K562 (cell line): ENCODE measurements around the gene MANBA. TPM values are rescaled to one million over a fixed set of nuclear protein-coding genes. Genes with fewer than 3 reads are reported as not detected.

Experiments used
- ATAC-seq: fragments of 200-7000 bp; cut with Tn5 transposase; 3 replicates; pipeline ENCODE4 v1.9.1; 2020; ENCODE audit warnings: moderate library complexity
- BruUV-seq: library from RNA; stranded (reverse); fragments of 400-500 nt; replicated peaks from 2 replicates; lab custom pipeline; 2021; lab: Mats Ljungman, UMichigan
- CTCF ChIA-PET: fragments of 300-600 bp; formaldehyde crosslinking; extraction: SDS; loops from one replicate; lab custom pipeline; 2021; ENCODE audit warnings: low intra/inter-chr PET ratio; lab: Yijun Ruan, JAX
- POLR2A ChIA-PET: fragments of 300-600, 350-650 bp; sonication (Branson Sonifier 250); formaldehyde crosslinking; extraction: SDS; loops from one replicate; lab custom pipeline; 2021; ENCODE audit warnings: antibody characterized with exemption, inconsistent platforms; lab: Yijun Ruan, JAX
- DNase-seq, 4 experiments: peaks; one replicate each; pipeline versions ENCODE4 v3.0.0 to v3.0.0-alpha.2; 2011 to 2018; ENCODE audit warnings: low spot score in 3 of 4, mixed read lengths in 3 of 4; ENCODE audit errors: extremely low read depth in 1 of 4
- FAIRE-seq: peaks from 2 replicates; lab custom pipeline; 2011; peaks lifted over from hg19 to GRCh38; lab: Jason Lieb, UNC
- H2AFZ ChIP-seq: 2 replicates; pipeline ENCODE4 v1.6.0; 2011; ENCODE audit warnings: low read depth, low read length, control low read depth, inconsistent platforms
- H3K27ac ChIP-seq: fragments of 200-600 bp; 3 replicates; pipeline ENCODE4 v1.8.0; 2011; ENCODE audit warnings: low read depth, mild to moderate bottlenecking, control low read depth, inconsistent platforms, low read length, moderate library complexity, mixed read lengths; ENCODE audit errors: extremely low read depth
- H3K27me3 ChIP-seq, 2 experiments: fragments of 300-600 bp in 1 of 2; 2 replicates in 1 of 2; 3 replicates in 1 of 2; pipeline versions ENCODE4 v1.6.0 to v1.8.0; 2011; ENCODE audit warnings: inconsistent platforms in 2 of 2, low read length in 2 of 2, mild to moderate bottlenecking in 1 of 2, mixed read lengths in 1 of 2, moderate library complexity in 1 of 2; ENCODE audit not compliant: control insufficient read depth in 2 of 2, insufficient read depth in 2 of 2
- H3K36me3 ChIP-seq: fragments of 300-600 bp; 3 replicates; pipeline ENCODE4 v1.8.0; 2011; ENCODE audit warnings: mild to moderate bottlenecking, low read length, inconsistent platforms; ENCODE audit not compliant: control insufficient read depth, insufficient read depth
- H3K4me1 ChIP-seq, 2 experiments: fragments of 200-600 bp in 1 of 2; replicated peaks in 1 of 2; 2 replicates in 1 of 2; 3 replicates in 1 of 2; pipeline versions ENCODE4 v1.5.1 to v1.8.0; 2011; ENCODE audit warnings: inconsistent platforms in 2 of 2, low read length in 2 of 2, mild to moderate bottlenecking in 1 of 2, mixed read lengths in 1 of 2, moderate library complexity in 1 of 2; ENCODE audit not compliant: control insufficient read depth in 2 of 2, insufficient read depth in 2 of 2
- H3K4me2 ChIP-seq: 2 replicates; pipeline ENCODE4 v1.6.1; 2011; ENCODE audit warnings: low read length, control low read depth, inconsistent platforms, mixed read lengths; ENCODE audit not compliant: insufficient read depth
- H3K4me3 ChIP-seq: fragments of 200-600 bp; sonication (generic), shearing (Covaris generic); 2 replicates; pipeline ENCODE4 v1.5.1; 2016; ENCODE audit warnings: control low read depth, inconsistent platforms
- H3K79me2 ChIP-seq: fragments of 200-600 bp; 3 replicates; pipeline ENCODE4 v1.8.0; 2011; ENCODE audit warnings: low read length, inconsistent platforms; ENCODE audit not compliant: control insufficient read depth, insufficient read depth
- H3K9ac ChIP-seq, 2 experiments: 2 replicates each; pipeline versions ENCODE4 v1.6.0 to v1.6.1; 2011; ENCODE audit warnings: low read depth in 2 of 2, low read length in 2 of 2, control low read depth in 1 of 2, inconsistent platforms in 1 of 2, mild to moderate bottlenecking in 1 of 2, mixed read lengths in 1 of 2; ENCODE audit not compliant: insufficient read depth in 1 of 2
- H3K9me1 ChIP-seq: one replicate; pipeline ENCODE4 v1.6.0; 2011; ENCODE audit warnings: inconsistent platforms, mild to moderate bottlenecking, low read length, moderate library complexity; ENCODE audit not compliant: control insufficient read depth, insufficient read depth
- H3K9me3 ChIP-seq: replicated peaks from 2 replicates; pipeline ENCODE4 v1.5.1; 2011; ENCODE audit warnings: low read depth, low read length, inconsistent platforms; ENCODE audit not compliant: control insufficient read depth, insufficient read depth
- H4K20me1 ChIP-seq: replicated peaks from 2 replicates; pipeline ENCODE4 v1.6.1; 2011; ENCODE audit warnings: low read length, inconsistent platforms, mixed read lengths; ENCODE audit not compliant: control insufficient read depth, insufficient read depth
- BRF1 ChIP-seq: IDR thresholded peaks from 3 replicates; pipeline ENCODE4 v1.6.1; 2011; ENCODE audit warnings: borderline replicate concordance, mild to moderate bottlenecking; ENCODE audit not compliant: insufficient read length; ENCODE audit errors: extremely low read depth
- CEBPB ChIP-seq: fragments of 450-650 bp; IDR thresholded peaks from 2 replicates; pipeline ENCODE4 v1.6.1; 2016; ENCODE audit warnings: missing genetic modification characterization, missing compliant biosample characterization
- FUS ChIP-seq: fragments of 200-400 bp; formaldehyde crosslinking; optimal IDR thresholded peaks from 2 replicates; pipeline ENCODE3; 2017; ENCODE audit warnings: low read depth, low read length
- MITF ChIP-seq: IDR thresholded peaks from 2 replicates; pipeline ENCODE4 v1.6.1; 2014; ENCODE audit warnings: antibody characterized with exemption
- NCOR1 ChIP-seq: fragments of 450-650 bp; IDR thresholded peaks from 2 replicates; pipeline ENCODE4 v1.6.1; 2016; ENCODE audit warnings: mild to moderate bottlenecking, moderate library complexity
- PHF20 ChIP-seq: fragments of 450-650 bp; IDR thresholded peaks from 2 replicates; pipeline ENCODE4 v1.6.1; 2018; ENCODE audit not compliant: partially characterized antibody
- POLR2B ChIP-seq: fragments of 450-650 bp; IDR thresholded peaks from 2 replicates; pipeline ENCODE4 v1.6.1; 2018; ENCODE audit warnings: low read depth; ENCODE audit not compliant: partially characterized antibody
- PTTG1 ChIP-seq: fragments of 450-650 bp; IDR thresholded peaks from 2 replicates; pipeline ENCODE4 v1.6.1; 2016; ENCODE audit warnings: low read depth, mild to moderate bottlenecking, missing genetic modification characterization, missing compliant biosample characterization
- SETDB1 ChIP-seq: IDR thresholded peaks from one replicate; pipeline ENCODE4 v1.6.1; 2012; ENCODE audit warnings: low read length, control low read depth, inconsistent platforms
- SMC3 ChIP-seq: conservative IDR thresholded peaks from 2 replicates; pipeline ENCODE4 v1.6.1; 2011; ENCODE audit warnings: low read depth, low read length, improper control_type of control experiment; ENCODE audit not compliant: insufficient read depth
- SNAPC5 ChIP-seq: fragments of 250-450 bp; sonication (Bioruptor Pico); IDR thresholded peaks from 2 replicates; pipeline ENCODE4 v1.8.0; 2021; ENCODE audit warnings: moderate library complexity, mild to moderate bottlenecking, inconsistent platforms
- ZFP36 ChIP-seq: fragments of 150-350 bp; IDR thresholded peaks from 2 replicates; pipeline ENCODE4 v1.6.1; 2018; ENCODE audit warnings: low read length, low read depth; ENCODE audit not compliant: partially characterized antibody
- ZNF253 ChIP-seq: fragments of 250-450 bp; sonication (Bioruptor Pico); conservative IDR thresholded peaks from 2 replicates; pipeline ENCODE4 v1.6.1; 2021; ENCODE audit warnings: mild to moderate bottlenecking
- ZNF695 ChIP-seq: fragments of 450-650 bp; formaldehyde crosslinking; IDR thresholded peaks from 2 replicates; pipeline ENCODE4 v1.4.0; 2020; ENCODE audit warnings: mild to moderate bottlenecking, moderate library complexity
- WGBS: fragments of 100-300 bp; shearing (Covaris generic); methylation state at CpG from one replicate; pipeline ENCODE4 v1.1.6; 2016; ENCODE audit warnings: low coverage, mixed read lengths; ENCODE audit not compliant: insufficient coverage; ENCODE audit errors: missing lambda C conversion rate; 5-methylcytosine and 5-hydroxymethylcytosine counted together
- in situ Hi-C: fragments of 300-500 bp; cut with MboI; formaldehyde crosslinking; loops from 4 replicates; pipeline ENCODE4 v1.15.0; 2018; ENCODE audit warnings: inconsistent platforms, mixed read lengths
- intact Hi-C: fragments of 100-400 bp; cut with micrococcal nuclease; formaldehyde crosslinking; loops from 2 replicates; pipeline ENCODE4 v1.14.2; 2022
- polyA plus RNA-seq, 8 experiments: library from polyadenylated mRNA; depleted of rRNA in 4 of 8; stranded (reverse) in 5 of 8; unstranded in 3 of 8; fragments of >200 nt; fragmentation: Nextera tagmentation in 2 of 8; fragmentation: Illumina TruSeq in 1 of 8; extraction: Ambion mirVana in 2 of 8; extraction: Trizol in 1 of 8; gene quantifications; 2 replicates each; pipeline versions ENCODE4 v1.2.1 to v1.2.3, GENCODE V29; 2011 to 2014; ENCODE audit warnings: inconsistent platforms in 1 of 8, missing spikeins in 1 of 8
- total RNA-seq, 7 experiments: library from RNA; depleted of rRNA in 6 of 7; stranded (reverse); fragments of >200 nt in 6 of 7; fragmentation: Illumina TruSeq in 2 of 7; extraction: Trizol in 2 of 7; gene quantifications; 2 replicates each; pipeline versions ENCODE4 v1.2.1 to v1.2.3, GENCODE V29; 2011 to 2021; ENCODE audit warnings: low replicate concordance in 1 of 7
- TF ChIP-seq, protein P1 (sequence below): fragments of 450-650 bp; IDR thresholded peaks from 2 replicates; pipeline ENCODE4 v1.6.1; 2017; ENCODE audit warnings: mild to moderate bottlenecking, moderate library complexity

The MANBA gene
- total and polyA plus RNA-seq, 9 of the 15 experiments (the other 6 are each of a cell fraction or from before 2014, with no cell fraction given): 1.8 to 12.9 (median 7.7) TPM

- in situ Hi-C loops: no loop called here
- H3K36me3 ChIP-seq: 0 out of 3 replicates have a peak, but pooled peaks cover 4% of the 10 kb centered on the region
- DNase-seq (no peak), FAIRE-seq (no peak), ATAC-seq (no peak)
- no TSS peak for BruUV-seq
- H4K20me1 ChIP-seq: no peaks in the 10 kb centered on the region
- H2AFZ ChIP-seq: no peak overlapping the region
- H3K79me2 ChIP-seq: no peaks in the 10 kb centered on the region
- H3K27me3 ChIP-seq: no peaks in the 10 kb centered on the region
- H3K4me2 ChIP-seq: no peak overlapping the region
- H3K9ac ChIP-seq: no peak overlapping the region
- intact Hi-C loops: no loop called here
- H3K9me1 ChIP-seq: no peaks in the 10 kb centered on the region
- no peak overlapping the region for H3K27ac ChIP-seq
- ChIA-PET CTCF (no interaction called here), POLR2A (no interaction called here)
- H3K4me3 ChIP-seq: no peak overlapping the region
- 64% methylated on average over 5 of the region's 5 CpGs for WGBS
- no peaks in the 10 kb centered on the region for H3K9me3 ChIP-seq
- no peaks in the 10 kb centered on the region for H3K4me1 ChIP-seq
- TF ChIP-seq, protein P1, sequence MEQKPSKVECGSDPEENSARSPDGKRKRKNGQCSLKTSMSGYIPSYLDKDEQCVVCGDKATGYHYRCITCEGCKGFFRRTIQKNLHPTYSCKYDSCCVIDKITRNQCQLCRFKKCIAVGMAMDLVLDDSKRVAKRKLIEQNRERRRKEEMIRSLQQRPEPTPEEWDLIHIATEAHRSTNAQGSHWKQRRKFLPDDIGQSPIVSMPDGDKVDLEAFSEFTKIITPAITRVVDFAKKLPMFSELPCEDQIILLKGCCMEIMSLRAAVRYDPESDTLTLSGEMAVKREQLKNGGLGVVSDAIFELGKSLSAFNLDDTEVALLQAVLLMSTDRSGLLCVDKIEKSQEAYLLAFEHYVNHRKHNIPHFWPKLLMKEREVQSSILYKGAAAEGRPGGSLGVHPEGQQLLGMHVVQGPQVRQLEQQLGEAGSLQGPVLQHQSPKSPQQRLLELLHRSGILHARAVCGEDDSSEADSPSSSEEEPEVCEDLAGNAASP: no peak
- TF ChIP-seq CEBPB (tag): peak; percentile 47
- no peak for TF ChIP-seq PHF20
- TF ChIP-seq, all 486 proteins: peak for 1
Observed at GRCh38 chr4:102642631-102643298, 118.0 kb downstream of the MANBA start.

GRCh38 chr4:102641793-102642192 is 119.0 kb downstream of the MANBA start:
- H3K36me3 ChIP-seq: 0 out of 3 replicates have a peak, but pooled peaks cover 4% of the 10 kb centered on the region
- H3K27ac ChIP-seq: no peak overlapping the region
- ChIA-PET POLR2A (no interaction called here), CTCF (no interaction called here)
- intact Hi-C loops: no loop called here
- no peaks in the 10 kb centered on the region for H3K9me1 ChIP-seq
- ATAC-seq (no peak), DNase-seq (no peak), FAIRE-seq (peak; percentile 40)
- no peaks in the 10 kb centered on the region for H3K27me3 ChIP-seq
- no peak overlapping the region for H2AFZ ChIP-seq
- in situ Hi-C loops: no loop called here
- no peak overlapping the region for H3K4me2 ChIP-seq
- no peak overlapping the region for H3K4me3 ChIP-seq
- H4K20me1 ChIP-seq: no peaks in the 10 kb centered on the region
- no peaks in the 10 kb centered on the region for H3K4me1 ChIP-seq
- no peak overlapping the region for H3K9ac ChIP-seq
- no TSS peak for BruUV-seq
- H3K79me2 ChIP-seq: no peaks in the 10 kb centered on the region
- H3K9me3 ChIP-seq: no peaks in the 10 kb centered on the region
- TF ChIP-seq SETDB1: no peak
- TF ChIP-seq FUS: no peak
- TF ChIP-seq MITF: no peak
- no peak for TF ChIP-seq BRF1
- no peak for TF ChIP-seq SNAPC5 (CRISPR knock-in tag)
- TF ChIP-seq SMC3: no peak
- no peak for TF ChIP-seq POLR2B
- no peak for TF ChIP-seq NCOR1
- no peak for TF ChIP-seq ZFP36
- no peak for TF ChIP-seq ZNF695 (CRISPR knock-in tag)
- no peak for TF ChIP-seq ZNF253
- TF ChIP-seq PTTG1 (tag): no peak
